HepG2 (cell line): ENCODE results near the gene PRR14. TPM values are rescaled to one million over a fixed set of nuclear protein-coding genes. Genes with fewer than 3 reads are reported as not detected.

Experiments used
- BRF2 ChIP-seq: sonication (generic); formaldehyde crosslinking; IDR thresholded peaks from 2 replicates; pipeline ENCODE4 v1.8.1; 2022; ENCODE audit warnings: mild to moderate bottlenecking, missing genetic modification reagents
- CENPBD1 ChIP-seq: sonication (generic); formaldehyde crosslinking; IDR thresholded peaks from 2 replicates; pipeline ENCODE4 v1.8.0; 2022; ENCODE audit warnings: missing genetic modification reagents, low read depth, mild to moderate bottlenecking, borderline replicate concordance
- DNMT1 ChIP-seq: sonication (generic); formaldehyde crosslinking; IDR thresholded peaks from 2 replicates; pipeline ENCODE4 v1.5.1; 2020; ENCODE audit warnings: mild to moderate bottlenecking, missing genetic modification reagents
- HOXA5 ChIP-seq: sonication (generic); formaldehyde crosslinking; IDR thresholded peaks from 2 replicates; pipeline ENCODE4 v1.4.0; 2020; ENCODE audit warnings: missing genetic modification reagents
- HOXA7 ChIP-seq: sonication (generic); formaldehyde crosslinking; IDR thresholded peaks from 2 replicates; pipeline ENCODE4 v1.8.1; 2022; ENCODE audit warnings: mild to moderate bottlenecking, missing genetic modification reagents, moderate library complexity
- IRF9 ChIP-seq: sonication (generic); formaldehyde crosslinking; IDR thresholded peaks from 2 replicates; pipeline ENCODE4 v1.8.0; 2022; ENCODE audit warnings: missing genetic modification reagents, mild to moderate bottlenecking, borderline replicate concordance
- JDP2 ChIP-seq: sonication (generic); formaldehyde crosslinking; IDR thresholded peaks from 2 replicates; pipeline ENCODE4 v1.8.1; 2022; ENCODE audit warnings: missing genetic modification reagents, borderline replicate concordance
- NFE2 ChIP-seq: sonication (generic); formaldehyde crosslinking; IDR thresholded peaks from 2 replicates; pipeline ENCODE4 v1.4.0; 2020; ENCODE audit warnings: missing genetic modification reagents
- POLR2A ChIP-seq, 2 experiments: IDR thresholded peaks; 2 replicates each; pipeline ENCODE4 v1.6.1; 2011; ENCODE audit warnings: low read depth in 2 of 2, low read length in 2 of 2, mild to moderate bottlenecking in 1 of 2, moderate library complexity in 1 of 2; ENCODE audit not compliant: insufficient read depth in 1 of 2
- RBM22 ChIP-seq: fragments of 200-400 bp; formaldehyde crosslinking; optimal IDR thresholded peaks from 2 replicates; pipeline ENCODE3; 2017; ENCODE audit warnings: mild to moderate bottlenecking, low read length, moderate library complexity
- RELA ChIP-seq: sonication (generic); formaldehyde crosslinking; IDR thresholded peaks from 2 replicates; pipeline ENCODE4 v1.4.0; 2020; ENCODE audit warnings: missing genetic modification reagents
- TBL1XR1 ChIP-seq: fragments of 150-350 bp; IDR thresholded peaks from 2 replicates; pipeline ENCODE4 v1.6.1; 2014; ENCODE audit warnings: borderline replicate concordance, low read length; ENCODE audit not compliant: partially characterized antibody
- THAP11 ChIP-seq: IDR thresholded peaks from 2 replicates; pipeline ENCODE4 v1.6.1; 2016; ENCODE audit warnings: missing biosample characterization, missing genetic modification reagents
- THAP7 ChIP-seq: sonication (generic); formaldehyde crosslinking; IDR thresholded peaks from 2 replicates; pipeline ENCODE4 v1.8.1; 2023; ENCODE audit warnings: mild to moderate bottlenecking, missing genetic modification reagents
- TRAFD1 ChIP-seq: sonication (generic); formaldehyde crosslinking; IDR thresholded peaks from 2 replicates; pipeline ENCODE4 v1.5.1; 2020; ENCODE audit warnings: missing genetic modification reagents, mild to moderate bottlenecking, borderline replicate concordance
- YEATS2 ChIP-seq: sonication (generic); formaldehyde crosslinking; IDR thresholded peaks from 2 replicates; pipeline ENCODE4 v1.4.0; 2020; ENCODE audit warnings: missing genetic modification reagents, borderline replicate concordance
- ZBTB42 ChIP-seq: sonication (generic); formaldehyde crosslinking; IDR thresholded peaks from 2 replicates; pipeline ENCODE4 v1.5.0; 2020; ENCODE audit warnings: mild to moderate bottlenecking, missing genetic modification reagents
- ZNF282 ChIP-seq: fragments of 450-650 bp; IDR thresholded peaks from 2 replicates; pipeline ENCODE4 v1.6.1; 2018; ENCODE audit not compliant: partially characterized antibody
- ZNF33B ChIP-seq: sonication (generic); formaldehyde crosslinking; IDR thresholded peaks from 2 replicates; pipeline ENCODE4 v1.5.1; 2020; ENCODE audit warnings: mild to moderate bottlenecking, missing genetic modification reagents
- ZNF550 ChIP-seq: sonication (generic); formaldehyde crosslinking; IDR thresholded peaks from 2 replicates; pipeline ENCODE4 v1.4.0; 2020; ENCODE audit warnings: mild to moderate bottlenecking, missing genetic modification reagents, borderline replicate concordance
- ZZZ3 ChIP-seq: sonication (generic); formaldehyde crosslinking; IDR thresholded peaks from 2 replicates; pipeline ENCODE4 v1.4.0; 2020; ENCODE audit warnings: missing genetic modification reagents, mild to moderate bottlenecking, borderline replicate concordance
- polyA plus RNA-seq, 8 experiments: library from polyadenylated mRNA; depleted of rRNA in 3 of 8; stranded (reverse) in 7 of 8; unstranded in 1 of 8; fragments of >200 nt; fragmentation: Illumina TruSeq in 4 of 8; extraction: Trizol in 4 of 8; gene quantifications; 2 replicates each; pipeline versions ENCODE4 v1.2.1 to v1.2.3, GENCODE V29; 2011 to 2016; ENCODE audit warnings: low read depth in 4 of 8, missing spikeins in 1 of 8, mixed read lengths in 1 of 8; ENCODE audit not compliant: insufficient read depth in 1 of 8
- total RNA-seq, 5 experiments: library from RNA; depleted of rRNA; stranded (reverse); fragments of >200 nt; fragmentation: Illumina TruSeq; extraction: Trizol; gene quantifications; 2 replicates each; pipeline ENCODE4 v1.2.3, GENCODE V29; 2016; ENCODE audit warnings: low read depth in 1 of 5
- TF ChIP-seq, protein P1 (sequence below): IDR thresholded peaks from 2 replicates; pipeline ENCODE4 v1.6.1; 2016

The PRR14 gene
- total and polyA plus RNA-seq, 2 of the 13 experiments (the other 11 are each of a cell fraction or from before 2014, with no cell fraction given): 8.4 to 11.0 TPM

DNA sequence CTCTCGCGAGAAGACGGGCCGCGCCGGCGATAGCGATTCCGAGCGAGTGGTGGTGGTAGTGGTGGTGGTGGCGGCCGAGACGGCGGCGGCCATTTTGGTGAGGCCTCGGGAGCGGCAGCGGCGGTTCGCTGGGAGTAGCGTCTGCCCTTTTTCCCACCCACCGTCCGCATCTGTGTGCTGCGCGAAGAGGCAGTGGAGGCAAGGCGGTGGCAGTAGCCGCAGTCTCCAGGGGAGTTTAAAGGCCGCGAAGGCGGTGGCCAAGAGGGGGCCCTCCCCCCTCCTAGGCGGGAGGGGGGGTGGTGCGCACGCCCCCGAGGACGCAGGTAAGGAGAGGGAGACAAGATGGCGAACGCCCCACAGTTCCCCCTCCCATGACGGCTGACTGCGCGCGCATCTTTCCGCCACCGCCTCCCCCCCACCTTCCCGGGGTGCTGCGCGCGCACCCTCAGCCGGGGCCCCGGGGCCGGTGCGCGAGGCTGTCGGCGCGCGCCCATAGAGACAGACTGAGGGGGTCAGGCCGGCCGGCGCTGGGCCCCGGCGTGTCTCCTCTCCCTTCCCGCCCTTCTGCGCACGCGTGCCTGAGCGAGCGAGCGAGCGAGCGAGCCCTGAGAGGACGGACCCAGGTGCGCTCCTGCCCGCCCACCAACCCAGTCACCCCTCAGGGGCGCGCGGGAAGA, 47.5 kb downstream of the PRR14 start (continued):
- TF ChIP-seq TBL1XR1 (peak; percentile 63), TRAFD1 (CRISPR knock-in tag) (no peak), POLR2A (IDR thresholded peaks at IDR 0.05; ENCODE audit: insufficient read depth in 1 of 2, low read depth in 2 of 2, low read length in 2 of 2) (peak; percentile 94 to 97), CENPBD1 (CRISPR knock-in tag) (no peak), HOXA5 (CRISPR knock-in tag) (peak; percentile 77; the same call in 1 of the 2 replicates), BRF2 (CRISPR knock-in tag) (peak; percentile 74; the same call in 1 of the 2 replicates), JDP2 (CRISPR knock-in tag) (no peak; the same call in 1 of the 2 replicates), THAP11 (CRISPR knock-in tag) (peak; percentile 99), ZZZ3 (CRISPR knock-in tag) (peak; percentile 91; the same call in 1 of the 2 replicates), DNMT1 (peak; percentile 75), ZNF33B (CRISPR knock-in tag) (no peak), RELA (CRISPR knock-in tag) (no peak; the same call in 1 of the 2 replicates), HOXA7 (CRISPR knock-in tag) (no peak), NFE2 (CRISPR knock-in tag) (no peak), YEATS2 (peak; percentile 98), ZBTB42 (0 out of 2 replicates have a peak, but pooled peaks have one; percentile 81), ZNF282 (no peak), RBM22 (peak; percentile 96), IRF9 (peak; percentile 92), ZNF550 (CRISPR knock-in tag) (no peak), THAP7 (CRISPR knock-in tag) (peak; percentile 64; the same call in 1 of the 2 replicates)
- TF ChIP-seq, protein P1, sequence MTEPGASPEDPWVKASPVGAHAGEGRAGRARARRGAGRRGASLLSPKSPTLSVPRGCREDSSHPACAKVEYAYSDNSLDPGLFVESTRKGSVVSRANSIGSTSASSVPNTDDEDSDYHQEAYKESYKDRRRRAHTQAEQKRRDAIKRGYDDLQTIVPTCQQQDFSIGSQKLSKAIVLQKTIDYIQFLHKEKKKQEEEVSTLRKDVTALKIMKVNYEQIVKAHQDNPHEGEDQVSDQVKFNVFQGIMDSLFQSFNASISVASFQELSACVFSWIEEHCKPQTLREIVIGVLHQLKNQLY (CRISPR knock-in tag): 0 out of 2 replicates have a peak, but pooled peaks have one; percentile 48
